Measurements from ENCODE around the gene CACNA2D2.

DNA sequence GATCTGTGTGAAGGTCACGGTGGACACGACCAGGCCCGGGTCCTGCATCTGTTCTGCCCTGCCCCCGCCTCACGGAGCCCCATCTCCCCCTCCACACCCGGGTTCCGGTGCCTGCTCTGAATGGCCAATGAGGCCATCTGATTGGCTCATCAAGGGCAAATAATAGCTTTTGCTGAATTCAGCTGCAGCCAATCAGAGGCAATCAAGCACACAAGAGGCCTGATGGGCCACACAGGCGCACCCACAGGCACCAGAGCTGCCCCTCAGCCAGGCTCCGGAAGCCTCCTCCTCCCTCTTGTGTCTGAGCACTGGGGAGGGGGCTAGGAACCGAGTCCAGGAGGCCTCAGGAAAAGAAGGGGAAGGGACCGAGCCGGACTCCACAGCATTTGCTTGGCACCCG lies 49.5 kb downstream of the CACNA2D2 start:
- TF ChIP-seq CTCF (IDR thresholded peaks at IDR 0.05): no peak
- no peak for TF ChIP-seq REST (IDR thresholded peaks at IDR 0.05; ENCODE audit: insufficient read depth in 1 of 2, low read depth in 2 of 2, low read length in 1 of 2)
